Activated CD4-positive, alpha-beta T cell treated with anti-CD3 and anti-CD28 coated beads for 1 hour (primary cell): ENCODE measurements around the gene RAD9A.
A peak's percentile ranks its signal among the peaks of the same experiment; 100 is the strongest.

ENCODE experiments used
- DNase-seq: peaks from one replicate; pipeline ENCODE4 v3.0.0-alpha.2; 2020

RAD9A gene

GRCh38 chr11:67357831-67358670, 33.7 kb upstream of the RAD9A start:
- DNase-seq, result no peak

GRCh38 chr11:67364169-67364568, 27.6 kb upstream of the RAD9A start:
- DNase-seq, result no peak

GRCh38 chr11:67364783-67365722, 26.7 kb upstream of the RAD9A start:
- no peak for DNase-seq

GRCh38 chr11:67365736-67366444, 25.9 kb upstream of the RAD9A start:
- DNase-seq, result no peak

- no peak for DNase-seq
Observed at GRCh38 chr11:67366546-67366945, 25.2 kb upstream of the RAD9A start.

- DNase-seq, result no peak
Observed at GRCh38 chr11:67366961-67367760, 24.6 kb upstream of the RAD9A start.

- DNase-seq, result no peak
Observed at GRCh38 chr11:67367761-67368227, 24.0 kb upstream of the RAD9A start.

GRCh38 chr11:67368621-67369020, 23.2 kb upstream of the RAD9A start:
- DNase-seq, result no peak

- DNase-seq, result no peak
Observed at GRCh38 chr11:67369275-67369674, 22.5 kb upstream of the RAD9A start.

- DNase-seq, result no peak
Observed at GRCh38 chr11:67369801-67370284, 21.9 kb upstream of the RAD9A start.

- no peak for DNase-seq
Observed at GRCh38 chr11:67370351-67371076, 21.3 kb upstream of the RAD9A start.

GRCh38 chr11:67371189-67371910, 20.4 kb upstream of the RAD9A start:
- no peak for DNase-seq

GRCh38 chr11:67371911-67372320, 19.9 kb upstream of the RAD9A start:
- no peak for DNase-seq

- DNase-seq, result no peak
Observed at GRCh38 chr11:67372321-67372992, 19.3 kb upstream of the RAD9A start.

GRCh38 chr11:67372993-67373647, 18.7 kb upstream of the RAD9A start, which contains the start of gene CLCF1:
CLCF1 (minus strand) TSS chr11:67373598; CDS start chr11:67373539, 59 bp downstream.
- DNase-seq, result no peak

GRCh38 chr11:67373648-67374570, 17.9 kb upstream of the RAD9A start:
- peak; percentile 58 for DNase-seq

GRCh38 chr11:67374571-67375281, 17.1 kb upstream of the RAD9A start:
- no peak for DNase-seq
